Activated B cell treated with CpG ODN at 0.5 μM for 24 hours (primary cell): ENCODE data around the gene ADAT3. TPM values are rescaled to one million over a fixed set of nuclear protein-coding genes. Genes with fewer than 3 reads are reported as not detected.

Source experiments
- ATAC-seq: fragments of 200-7000 bp; cut with Tn5 transposase; one replicate; pipeline ENCODE4 v1.10.0; 2021; ENCODE audit warnings: low read depth, mild to moderate bottlenecking, moderate library complexity
- CTCF ChIA-PET: fragments of 350-600 bp; sonication (Branson Sonifier 250); formaldehyde crosslinking; loops from one replicate; lab custom pipeline; 2021; ENCODE audit warnings: antibody characterized with exemption; lab: Charles Lee
- POLR2A ChIA-PET: fragments of 350-600 bp; sonication (Branson Sonifier 250); formaldehyde crosslinking; loops from one replicate; lab custom pipeline; 2021; ENCODE audit warnings: antibody characterized with exemption; lab: Charles Lee
- DNase-seq: peaks from one replicate; pipeline ENCODE4 v3.0.0; 2022
- H3K27ac Mint-ChIP-seq: one replicate; pipeline ENCODE4 v1.8.0; 2020; ENCODE audit warnings: mixed read lengths
- H3K27me3 Mint-ChIP-seq: one replicate; pipeline ENCODE4 v1.8.0; 2021; ENCODE audit warnings: mixed read lengths
- H3K36me3 Mint-ChIP-seq: one replicate; pipeline ENCODE4 v1.8.0; 2021; ENCODE audit warnings: low read depth, mixed read lengths
- H3K4me1 Mint-ChIP-seq: one replicate; pipeline ENCODE4 v1.8.0; 2021; ENCODE audit warnings: mixed read lengths
- H3K4me3 Mint-ChIP-seq: one replicate; pipeline ENCODE4 v1.8.0; 2020; ENCODE audit warnings: mild to moderate bottlenecking, mixed read lengths
- H3K9me3 Mint-ChIP-seq: one replicate; pipeline ENCODE4 v1.8.0; 2020; ENCODE audit warnings: mixed read lengths
- intact Hi-C: fragments of 100-400 bp; cut with micrococcal nuclease; formaldehyde crosslinking; loops from one replicate; pipeline ENCODE4 v1.15.1; 2024
- total RNA-seq: library from RNA; stranded (reverse); gene quantifications from 2 replicates; pipeline ENCODE4 v1.2.3, GENCODE V29; 2022
- TF ChIP-seq, protein P1 (sequence below): fragments of 200-600 bp; IDR thresholded peaks from one replicate; pipeline ENCODE4 v1.8.0; 2022; ENCODE audit warnings: antibody characterized with exemption, mild to moderate bottlenecking

ADAT3 gene
- total RNA-seq, 1 donor from 2014 or later = 14.1 TPM

DNA sequence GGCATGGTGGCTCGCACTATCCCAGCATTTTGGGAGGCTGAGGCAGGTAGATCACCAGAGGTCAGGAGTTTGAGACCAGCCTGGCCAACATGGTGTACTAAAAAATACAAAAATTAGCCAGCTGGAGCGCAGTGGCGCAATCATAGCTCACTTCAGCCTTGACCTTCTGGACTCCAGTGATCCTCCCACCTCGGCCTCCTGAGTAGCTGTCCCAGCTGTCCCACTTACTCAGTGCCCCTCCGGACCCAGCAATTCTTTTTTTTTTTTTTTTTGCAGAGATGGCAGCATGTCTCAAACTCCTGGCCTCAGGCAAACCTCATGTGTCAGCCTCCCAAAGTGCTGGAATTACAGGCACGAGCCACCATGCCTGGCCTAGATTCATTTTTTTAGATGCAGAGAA, 2.3 kb upstream of the ADAT3 start:
- H3K27me3 Mint-ChIP-seq = no peaks in the 10 kb centered on the region
- peak overlapping the region; percentile 61 for H3K4me3 Mint-ChIP-seq
- intact Hi-C loops = no loop called here
- peak overlapping the region; percentile 94 for H3K27ac Mint-ChIP-seq
- H3K4me1 Mint-ChIP-seq = peaks cover 48% of the 10 kb centered on the region
- ChIA-PET POLR2A (interaction anchor here (0.6 to 2.4 kb wide), 20 partner anchors 8 to 774 kb away, joined by 3 to 40 read pairs (median 7); partner anchors contain the start of gene ABHD17A), CTCF (interaction anchor here (2.2 kb wide), 1 partner anchor 38 kb away, joined by 10 read pairs; no protein-coding TSS in a partner anchor)
- TF ChIP-seq, protein P1, sequence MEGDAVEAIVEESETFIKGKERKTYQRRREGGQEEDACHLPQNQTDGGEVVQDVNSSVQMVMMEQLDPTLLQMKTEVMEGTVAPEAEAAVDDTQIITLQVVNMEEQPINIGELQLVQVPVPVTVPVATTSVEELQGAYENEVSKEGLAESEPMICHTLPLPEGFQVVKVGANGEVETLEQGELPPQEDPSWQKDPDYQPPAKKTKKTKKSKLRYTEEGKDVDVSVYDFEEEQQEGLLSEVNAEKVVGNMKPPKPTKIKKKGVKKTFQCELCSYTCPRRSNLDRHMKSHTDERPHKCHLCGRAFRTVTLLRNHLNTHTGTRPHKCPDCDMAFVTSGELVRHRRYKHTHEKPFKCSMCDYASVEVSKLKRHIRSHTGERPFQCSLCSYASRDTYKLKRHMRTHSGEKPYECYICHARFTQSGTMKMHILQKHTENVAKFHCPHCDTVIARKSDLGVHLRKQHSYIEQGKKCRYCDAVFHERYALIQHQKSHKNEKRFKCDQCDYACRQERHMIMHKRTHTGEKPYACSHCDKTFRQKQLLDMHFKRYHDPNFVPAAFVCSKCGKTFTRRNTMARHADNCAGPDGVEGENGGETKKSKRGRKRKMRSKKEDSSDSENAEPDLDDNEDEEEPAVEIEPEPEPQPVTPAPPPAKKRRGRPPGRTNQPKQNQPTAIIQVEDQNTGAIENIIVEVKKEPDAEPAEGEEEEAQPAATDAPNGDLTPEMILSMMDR = no peak
- no peaks in the 10 kb centered on the region for H3K9me3 Mint-ChIP-seq
- no peak for DNase-seq
- no peak for ATAC-seq
- H3K36me3 Mint-ChIP-seq = peaks cover 2% of the 10 kb centered on the region

DNA sequence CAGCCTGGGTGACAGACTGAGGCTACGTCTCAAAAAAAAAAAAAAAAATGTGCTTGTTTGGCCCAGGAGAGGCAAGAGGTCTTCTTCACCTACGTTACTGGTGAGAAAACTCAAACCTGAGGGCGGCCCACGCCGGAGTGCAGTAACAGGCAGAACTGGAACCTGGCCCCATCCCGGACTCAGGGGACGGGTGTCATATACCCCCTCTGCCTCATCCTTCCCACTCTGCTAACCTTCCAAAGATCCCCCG, 414 bp upstream of the ADAT3 start:
- TF ChIP-seq, protein P1 = no peak
- peaks cover 54% of the 10 kb centered on the region for H3K4me1 Mint-ChIP-seq
- intact Hi-C loops = loop anchor here (1.0 to 2.0 kb wide), 8 partner anchors 7 to 192 kb away; partner anchors contain the start of genes ABHD17A, IZUMO4, MOB3A and REXO1
- CTCF ChIA-PET = interaction anchor here (1.0 to 2.2 kb wide), 3 partner anchors 29 to 56 kb away, joined by 3 to 10 read pairs (median 3); no protein-coding TSS in a partner anchor
- H3K9me3 Mint-ChIP-seq = no peaks in the 10 kb centered on the region
- peak overlapping the region; percentile 91 for H3K4me3 Mint-ChIP-seq
- peak; percentile 8 for ATAC-seq
- H3K27ac Mint-ChIP-seq = peak overlapping the region; percentile 94
- peaks cover 4% of the 10 kb centered on the region for H3K36me3 Mint-ChIP-seq
- no peak for DNase-seq
- POLR2A ChIA-PET = interaction anchor here (0.6 to 2.4 kb wide), 23 partner anchors 10 to 523 kb away, joined by 3 to 40 read pairs (median 5); partner anchors contain the start of genes ABHD17A, AP3D1, MKNK2 and TIMM13
- H3K27me3 Mint-ChIP-seq = no peaks in the 10 kb centered on the region

DNA sequence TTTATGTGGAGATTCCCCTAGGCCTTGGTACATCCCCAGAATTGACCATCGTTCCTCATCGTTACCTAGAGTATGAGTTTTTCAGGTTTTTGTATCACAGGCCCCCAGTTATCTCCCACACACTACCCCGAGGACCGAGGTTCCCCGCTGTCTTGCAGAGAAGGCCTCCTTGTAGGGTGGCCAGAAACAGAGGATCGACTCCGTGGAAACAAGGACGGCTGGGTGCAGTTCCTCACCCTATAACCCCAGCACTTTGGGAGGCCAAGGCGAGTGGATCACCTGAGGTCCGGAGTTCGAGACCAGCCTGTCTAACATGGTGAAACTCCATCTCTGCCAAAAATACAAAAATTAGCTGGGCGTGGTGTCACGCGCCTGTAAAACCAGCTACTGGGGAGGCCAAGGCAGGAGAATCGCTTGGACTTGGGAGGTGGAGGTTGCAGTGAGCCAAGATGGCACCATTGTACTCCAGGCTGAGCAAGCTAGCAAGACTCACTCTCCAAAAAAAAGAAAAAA, 720 bp downstream of the ADAT3 start:
- ATAC-seq = no peak
- peak overlapping the region; percentile 91 for H3K4me3 Mint-ChIP-seq
- peak overlapping the region; percentile 90 for H3K27ac Mint-ChIP-seq
- TF ChIP-seq, protein P1 = no peak
- CTCF ChIA-PET = no interaction called here
- POLR2A ChIA-PET = interaction anchor here (0.5 to 1.5 kb wide), 10 partner anchors 9 to 1663 kb away, joined by 3 to 8 read pairs (median 4); partner anchors contain the start of gene ABHD17A
- H3K4me1 Mint-ChIP-seq = peaks cover 64% of the 10 kb centered on the region
- H3K27me3 Mint-ChIP-seq = no peaks in the 10 kb centered on the region
- DNase-seq = no peak
- intact Hi-C loops = loop anchor here (1.0 to 2.0 kb wide), 7 partner anchors 9 to 190 kb away; partner anchors contain the start of genes ABHD17A, IZUMO4, MOB3A and REXO1
- peaks cover 6% of the 10 kb centered on the region for H3K36me3 Mint-ChIP-seq
- H3K9me3 Mint-ChIP-seq = no peaks in the 10 kb centered on the region

DNA sequence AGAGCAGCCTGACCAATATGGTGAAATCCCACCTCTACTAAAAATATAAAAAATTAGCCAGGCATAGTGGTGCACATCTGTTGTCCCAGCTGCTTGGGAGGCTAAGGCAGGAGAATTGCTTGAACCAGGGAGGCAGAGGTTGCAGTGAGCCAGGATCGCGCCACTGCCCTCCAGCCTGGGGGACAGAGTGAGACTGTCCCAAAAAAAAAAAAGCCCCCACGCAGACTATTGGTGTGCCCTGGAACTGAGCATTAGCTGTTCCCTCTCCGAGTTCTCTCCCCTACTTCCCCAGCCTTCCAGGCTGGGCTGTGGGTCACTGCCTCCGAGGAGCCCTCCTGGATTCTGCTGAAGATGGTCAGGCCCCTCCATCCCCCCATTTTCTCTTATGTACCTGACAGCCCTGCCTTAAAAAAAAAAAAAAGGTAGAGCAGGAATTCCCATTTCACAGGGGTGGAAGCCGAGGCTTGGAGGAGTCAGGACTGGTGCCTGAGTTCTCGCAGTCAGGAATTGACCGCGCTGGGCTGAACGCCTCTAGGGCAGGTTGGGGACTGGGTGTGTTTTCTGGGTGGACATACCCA, 1.9 kb downstream of the ADAT3 start:
- CTCF ChIA-PET = no interaction called here
- Mint-ChIP-seq H3K27ac (no peak overlapping the region), H3K36me3 (peaks cover 6% of the 10 kb centered on the region), H3K9me3 (no peaks in the 10 kb centered on the region), H3K4me3 (peak overlapping the region; percentile 48), H3K27me3 (no peaks in the 10 kb centered on the region), H3K4me1 (peaks cover 61% of the 10 kb centered on the region)
- ATAC-seq (no peak), DNase-seq (no peak)
- POLR2A ChIA-PET = interaction anchor here (0.7 to 1.2 kb wide), 2 partner anchors 32 to 425 kb away, joined by 4 to 8 read pairs; no protein-coding TSS in a partner anchor
- TF ChIP-seq, protein P1 = no peak
- intact Hi-C loops = no loop called here
